PC-9 (cell line): ENCODE data around the gene SHISA9. TPM values are rescaled to one million over a fixed set of nuclear protein-coding genes. Genes with fewer than 3 reads are reported as not detected.

Experiments
- BruUV-seq: library from RNA; stranded (reverse); fragments of 400-500 nt; replicated peaks from 2 replicates; lab custom pipeline; 2021; lab: Mats Ljungman, UMichigan
- CTCF ChIA-PET: fragments of 300-600 bp; sonication (Branson Sonifier 250); formaldehyde crosslinking; loops from one replicate; lab custom pipeline; 2022; ENCODE audit warnings: antibody characterized with exemption; lab: Charles Lee
- POLR2A ChIA-PET: fragments of 300-600 bp; sonication (Branson Sonifier 250); formaldehyde crosslinking; loops from one replicate; lab custom pipeline; 2022; ENCODE audit warnings: antibody characterized with exemption; ENCODE audit not compliant: unreplicated experiment; lab: Charles Lee
- DNase-seq, 2 experiments: peaks; one replicate each; pipeline versions ENCODE4 v3.0.0 to v3.0.0-alpha.2; 2015 to 2022; ENCODE audit warnings: mixed read lengths in 1 of 2
- H2AFZ ChIP-seq: fragments of 200-600 bp; sonication (generic); 2 replicates; pipeline ENCODE4 v1.8.1; 2017; ENCODE audit warnings: antibody characterized with exemption
- H3F3A ChIP-seq: fragments of 200-600 bp; sonication (generic); 2 replicates; pipeline ENCODE4 v1.8.1; 2017; ENCODE audit warnings: antibody characterized with exemption, mild to moderate bottlenecking, low read depth; ENCODE audit not compliant: insufficient read depth
- H3K27ac ChIP-seq: fragments of 200-600 bp; sonication (generic); 2 replicates; pipeline ENCODE4 v1.6.1; 2016; ENCODE audit warnings: mixed run types
- H3K27me3 ChIP-seq: fragments of 200-600 bp; sonication (generic); 2 replicates; pipeline ENCODE4 v1.6.1; 2016; ENCODE audit warnings: low read depth, mixed run types; ENCODE audit not compliant: insufficient read depth
- H3K36me3 ChIP-seq: fragments of 200-600 bp; sonication (generic); 2 replicates; pipeline ENCODE4 v1.6.1; 2016; ENCODE audit warnings: low read depth, mixed run types
- H3K4me1 ChIP-seq: fragments of 200-600 bp; sonication (generic); replicated peaks from 2 replicates; pipeline ENCODE4 v1.6.1; 2016; ENCODE audit warnings: mixed run types; ENCODE audit not compliant: insufficient read depth
- H3K4me2 ChIP-seq: fragments of 200-600 bp; sonication (generic); 2 replicates; pipeline ENCODE4 v1.6.1; 2017; ENCODE audit warnings: mixed run types
- H3K4me3 ChIP-seq: fragments of 200-600 bp; sonication (generic); 2 replicates; pipeline ENCODE4 v1.6.1; 2016; ENCODE audit warnings: mixed run types
- H3K79me2 ChIP-seq: fragments of 200-600 bp; sonication (generic); 2 replicates; pipeline ENCODE4 v1.6.1; 2017; ENCODE audit warnings: low read depth, mixed run types
- H3K9me2 ChIP-seq: fragments of 200-600 bp; sonication (generic); 2 replicates; pipeline ENCODE4 v1.8.1; 2017; ENCODE audit warnings: mild to moderate bottlenecking; ENCODE audit not compliant: insufficient read depth
- H3K9me3 ChIP-seq: fragments of 200-600 bp; sonication (generic); 2 replicates; pipeline ENCODE4 v1.8.1; 2016; ENCODE audit warnings: low read depth; ENCODE audit not compliant: insufficient read depth
- H4K20me1 ChIP-seq: fragments of 200-600 bp; sonication (generic); 2 replicates; pipeline ENCODE4 v1.8.1; 2017; ENCODE audit not compliant: insufficient read depth
- EZH2 ChIP-seq: fragments of 200-600 bp; sonication (generic); IDR thresholded peaks from 2 replicates; pipeline ENCODE4 v1.8.0; 2017; ENCODE audit warnings: antibody characterized with exemption, low read depth
- intact Hi-C: fragments of 100-400 bp; cut with micrococcal nuclease; formaldehyde crosslinking; loops from one replicate; pipeline ENCODE4 v1.10.0; 2022; ENCODE audit not compliant: unreplicated experiment
- total RNA-seq: library from RNA; stranded (reverse); gene quantifications from 2 replicates; pipeline ENCODE4 v1.2.3, GENCODE V29; 2021
- TF ChIP-seq, protein P1 (sequence below): fragments of 200-600 bp; sonication (generic); conservative IDR thresholded peaks from 2 replicates; pipeline ENCODE4 v1.6.1; 2017; ENCODE audit warnings: mixed run types, antibody characterized with exemption, mild to moderate bottlenecking, moderate library complexity

SHISA9 gene
- total RNA-seq, 1 experiment from 2014 or later, result 80.5 TPM

- ChIA-PET POLR2A (no interaction called here), CTCF (no interaction called here)
- Histone ChIP-seq H3K4me3 (no peak overlapping the region), H3K27me3 (no peaks in the 10 kb centered on the region), H3K4me1 (peaks cover 15% of the 10 kb centered on the region), H3K9me2 (no peaks in the 10 kb centered on the region), H4K20me1 (peaks cover 87% of the 10 kb centered on the region), H3K9me3 (no peaks in the 10 kb centered on the region), H3F3A (0 out of 2 replicates have a peak, but pooled peaks cover 7% of the 10 kb centered on the region), H3K4me2 (no peak overlapping the region), H3K36me3 (peaks cover 7% of the 10 kb centered on the region; the same call in 1 of the 2 replicates), H3K79me2 (peaks cover 88% of the 10 kb centered on the region), H3K27ac (no peak overlapping the region), H2AFZ (no peak overlapping the region)
- TF ChIP-seq, protein P1, sequence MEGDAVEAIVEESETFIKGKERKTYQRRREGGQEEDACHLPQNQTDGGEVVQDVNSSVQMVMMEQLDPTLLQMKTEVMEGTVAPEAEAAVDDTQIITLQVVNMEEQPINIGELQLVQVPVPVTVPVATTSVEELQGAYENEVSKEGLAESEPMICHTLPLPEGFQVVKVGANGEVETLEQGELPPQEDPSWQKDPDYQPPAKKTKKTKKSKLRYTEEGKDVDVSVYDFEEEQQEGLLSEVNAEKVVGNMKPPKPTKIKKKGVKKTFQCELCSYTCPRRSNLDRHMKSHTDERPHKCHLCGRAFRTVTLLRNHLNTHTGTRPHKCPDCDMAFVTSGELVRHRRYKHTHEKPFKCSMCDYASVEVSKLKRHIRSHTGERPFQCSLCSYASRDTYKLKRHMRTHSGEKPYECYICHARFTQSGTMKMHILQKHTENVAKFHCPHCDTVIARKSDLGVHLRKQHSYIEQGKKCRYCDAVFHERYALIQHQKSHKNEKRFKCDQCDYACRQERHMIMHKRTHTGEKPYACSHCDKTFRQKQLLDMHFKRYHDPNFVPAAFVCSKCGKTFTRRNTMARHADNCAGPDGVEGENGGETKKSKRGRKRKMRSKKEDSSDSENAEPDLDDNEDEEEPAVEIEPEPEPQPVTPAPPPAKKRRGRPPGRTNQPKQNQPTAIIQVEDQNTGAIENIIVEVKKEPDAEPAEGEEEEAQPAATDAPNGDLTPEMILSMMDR, result no peak
- no peak for TF ChIP-seq EZH2
- BruUV-seq, result no TSS peak
- intact Hi-C loops, result no loop called here
- DNase-seq, result no peak
Observed at GRCh38 chr16:12994402-12994801, 93.0 kb downstream of the SHISA9 start.

- no peak overlapping the region for H3K4me2 ChIP-seq
- no peaks in the 10 kb centered on the region for H3K27me3 ChIP-seq
- H3K4me3 ChIP-seq, result no peak overlapping the region
- TF ChIP-seq EZH2, result no peak
- TF ChIP-seq, protein P1, result no peak
- H3K27ac ChIP-seq, result no peak overlapping the region
- H3K79me2 ChIP-seq, result peaks cover 87% of the 10 kb centered on the region
- H3K9me3 ChIP-seq, result no peaks in the 10 kb centered on the region
- ChIA-PET POLR2A (no interaction called here), CTCF (no interaction called here)
- intact Hi-C loops, result no loop called here
- 0 out of 2 replicates have a peak, but pooled peaks cover 8% of the 10 kb centered on the region for H3F3A ChIP-seq
- H3K9me2 ChIP-seq, result no peaks in the 10 kb centered on the region
- H2AFZ ChIP-seq, result no peak overlapping the region
- H3K4me1 ChIP-seq, result peaks cover 15% of the 10 kb centered on the region
- no TSS peak for BruUV-seq
- no peak for DNase-seq
- peaks cover 7% of the 10 kb centered on the region; the same call in 1 of the 2 replicates for H3K36me3 ChIP-seq
- H4K20me1 ChIP-seq, result peaks cover 88% of the 10 kb centered on the region
Observed at GRCh38 chr16:12995721-12996372, 94.4 kb downstream of the SHISA9 start.

DNA sequence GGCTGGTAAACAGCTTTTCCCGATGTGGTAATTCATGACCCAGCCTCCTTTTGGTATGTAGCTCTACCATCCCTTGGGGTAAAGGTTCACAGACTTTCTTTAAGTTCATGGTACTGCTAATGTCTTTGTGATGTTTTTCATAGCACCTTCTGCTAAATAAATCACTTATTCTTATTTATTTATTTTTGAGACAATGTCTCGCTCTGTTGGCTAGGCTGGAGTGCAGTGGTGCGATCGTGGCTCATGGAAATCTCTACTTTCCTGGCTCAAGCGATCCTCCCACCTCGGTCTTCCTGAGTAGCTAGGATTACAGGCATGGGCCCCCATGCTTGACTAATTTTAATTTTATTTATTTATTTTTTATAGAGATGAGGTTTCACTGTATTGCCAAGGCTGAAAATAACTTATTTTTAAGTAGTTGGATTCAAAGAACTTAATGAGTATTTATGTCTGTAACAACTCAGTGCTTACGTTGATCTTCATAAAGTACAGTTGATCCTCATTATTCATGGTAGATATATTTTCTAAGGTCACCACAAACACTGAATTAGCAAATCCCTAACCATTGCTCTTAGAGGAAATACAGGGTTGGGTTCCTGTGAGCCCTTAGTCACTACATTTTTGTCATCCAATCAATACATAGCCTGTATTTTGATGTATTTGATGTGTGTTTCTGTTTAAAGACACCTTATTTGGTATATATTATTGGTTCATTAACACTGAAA is 97.1 kb downstream of the SHISA9 start:
- ChIA-PET CTCF (no interaction called here), POLR2A (no interaction called here)
- Histone ChIP-seq H3K4me3 (no peak overlapping the region), H3K4me1 (no peaks in the 10 kb centered on the region), H2AFZ (no peak overlapping the region), H3K27ac (no peak overlapping the region), H3K9me3 (no peaks in the 10 kb centered on the region), H3K79me2 (peaks cover 89% of the 10 kb centered on the region), H3K36me3 (peaks cover 7% of the 10 kb centered on the region; the same call in 1 of the 2 replicates), H3K27me3 (no peaks in the 10 kb centered on the region), H3K4me2 (no peak overlapping the region), H3K9me2 (no peaks in the 10 kb centered on the region), H3F3A (peaks cover 8% of the 10 kb centered on the region; the same call in 1 of the 2 replicates), H4K20me1 (peaks cover 92% of the 10 kb centered on the region)
- DNase-seq, result no peak
- BruUV-seq, result no TSS peak
- TF ChIP-seq EZH2, result no peak
- TF ChIP-seq, protein P1, result no peak
- intact Hi-C loops, result no loop called here
